DOHH2 (cell line): ENCODE data around the gene GPR107.

Experiments
- CTCF ChIP-seq: fragments of 200-600 bp; sonication (generic); IDR thresholded peaks from one replicate; pipeline ENCODE4 v1.5.1; 2014; ENCODE audit warnings: antibody characterized with exemption, mild to moderate bottlenecking, low read depth, low read length; ENCODE audit not compliant: poor library complexity, severe bottlenecking
- EZH2phosphoT487 ChIP-seq: fragments of 200-600 bp; sonication (generic); IDR thresholded peaks from 2 replicates; pipeline ENCODE4 v1.6.1; 2017; ENCODE audit warnings: borderline replicate concordance, mild to moderate bottlenecking, antibody characterized with exemption, low read length, moderate library complexity, mixed read lengths

- no peak for TF ChIP-seq CTCF
- TF ChIP-seq EZH2phosphoT487, result no peak
Observed at GRCh38 chr9:130106860-130107233, 53.1 kb downstream of the GPR107 start.
